Stimulated activated naive B cell treated with anti-CD40 and anti-IgM and Interleukin-4, amounts not matched to agents 10 μg/mL and 1 μg/mL and 100 μg/mL, for 72 hours (primary cell): ENCODE measurements around the gene FASLG.

Experiments
- ATAC-seq, 2 donors: fragments of 150-1000 bp; cut with Tn5 transposase; replicated peaks; 2 replicates each; pipeline ENCODE4 v1.10.0; 2021; ENCODE audit warnings: moderate library complexity in 1 of 2
- DNase-seq: peaks from one replicate; pipeline ENCODE4 v3.0.0; 2021
- H3K27ac Mint-ChIP-seq: one replicate; pipeline ENCODE4 v1.8.0; 2022; ENCODE audit warnings: mild to moderate bottlenecking, mixed read lengths
- H3K27me3 Mint-ChIP-seq, 2 donors: one replicate each; pipeline ENCODE4 v1.8.0; 2022; ENCODE audit warnings: mixed read lengths in 2 of 2
- H3K36me3 Mint-ChIP-seq, 2 donors: one replicate each; pipeline ENCODE4 v1.8.0; 2022; ENCODE audit warnings: mixed read lengths in 2 of 2, mild to moderate bottlenecking in 1 of 2
- H3K4me1 Mint-ChIP-seq, 2 donors: one replicate each; pipeline ENCODE4 v1.8.0; 2022; ENCODE audit warnings: mixed read lengths in 2 of 2, mild to moderate bottlenecking in 1 of 2
- H3K4me3 Mint-ChIP-seq, 2 donors: one replicate each; pipeline ENCODE4 v1.8.0; 2022; ENCODE audit warnings: mild to moderate bottlenecking in 2 of 2, mixed read lengths in 2 of 2, moderate library complexity in 1 of 2
- H3K9me3 Mint-ChIP-seq, 2 donors: one replicate each; pipeline ENCODE4 v1.8.0; 2022; ENCODE audit warnings: mixed read lengths in 2 of 2, mild to moderate bottlenecking in 1 of 2

Gene FASLG

DNA sequence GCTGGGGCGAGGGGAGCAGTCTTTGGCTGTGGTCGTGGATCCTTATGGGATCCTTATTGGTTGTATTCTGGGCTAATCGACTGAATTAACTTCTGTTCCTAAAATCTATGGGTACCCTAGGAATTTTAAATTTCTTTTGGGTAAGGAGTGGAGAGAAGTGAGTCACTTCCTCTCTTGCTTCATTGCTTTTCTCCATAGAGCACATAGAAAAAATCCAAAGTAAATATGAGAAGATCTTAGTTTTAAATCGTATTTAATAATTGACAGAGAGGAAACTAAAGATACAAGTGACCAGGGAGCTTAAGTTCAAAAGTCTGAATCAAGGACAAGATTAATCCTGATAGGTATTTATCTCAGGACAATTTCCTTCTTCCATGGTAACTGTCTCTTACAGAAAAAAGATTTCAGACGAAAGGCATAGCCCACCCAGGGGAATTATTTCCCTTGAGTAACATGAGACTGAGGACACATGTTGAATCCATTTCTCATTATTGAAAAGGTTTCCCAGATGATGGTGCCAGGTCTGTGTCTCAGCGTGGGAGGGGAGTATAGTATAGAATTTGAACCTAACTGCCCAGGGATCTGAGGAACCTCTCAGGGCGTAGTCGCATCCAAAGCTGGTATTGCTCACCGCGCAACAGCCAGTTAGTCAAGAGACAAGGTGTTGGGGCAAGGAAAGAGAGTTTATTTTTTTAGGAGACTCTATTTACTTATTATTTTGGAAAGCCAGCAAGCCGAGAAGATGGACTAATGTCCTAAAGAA, 28.7 kb upstream of the FASLG start:
- Mint-ChIP-seq H3K27me3 (no peaks in the 10 kb centered on the region), H3K9me3 (peaks cover 0 to 2% of the 10 kb centered on the region in 2 donors), H3K4me1 (peaks cover 0 to 2% of the 10 kb centered on the region in 2 donors), H3K4me3 (no peak overlapping the region), H3K27ac (no peak overlapping the region), H3K36me3 (no peaks in the 10 kb centered on the region)
- no peak for ATAC-seq
- DNase-seq = no peak

DNA sequence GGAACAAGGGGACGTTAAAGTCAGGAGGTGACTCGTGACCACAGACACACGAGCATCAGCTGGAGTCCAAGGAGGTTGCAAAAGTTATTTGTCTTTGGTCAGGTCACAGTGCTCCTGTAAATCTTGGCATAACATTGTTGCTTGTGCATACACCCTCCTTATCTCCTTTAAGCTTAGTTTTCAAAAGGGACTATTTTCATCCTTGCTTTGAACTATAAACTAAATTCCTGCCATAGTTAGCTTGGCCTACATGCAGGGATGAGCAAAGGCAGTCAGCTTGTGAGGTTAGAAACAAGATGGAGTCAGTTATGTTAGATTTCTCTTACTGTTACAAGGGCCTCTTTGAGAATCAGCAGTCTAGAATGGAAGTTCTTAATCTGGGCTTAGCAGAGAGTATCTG, 28.0 kb upstream of the FASLG start:
- Mint-ChIP-seq H3K36me3 (no peaks in the 10 kb centered on the region), H3K27me3 (no peaks in the 10 kb centered on the region), H3K27ac (no peak overlapping the region), H3K4me1 (peaks cover 0 to 2% of the 10 kb centered on the region in 2 donors), H3K4me3 (no peak overlapping the region), H3K9me3 (peaks cover 0 to 2% of the 10 kb centered on the region in 2 donors)
- DNase-seq (no peak), ATAC-seq (no peak)

DNA sequence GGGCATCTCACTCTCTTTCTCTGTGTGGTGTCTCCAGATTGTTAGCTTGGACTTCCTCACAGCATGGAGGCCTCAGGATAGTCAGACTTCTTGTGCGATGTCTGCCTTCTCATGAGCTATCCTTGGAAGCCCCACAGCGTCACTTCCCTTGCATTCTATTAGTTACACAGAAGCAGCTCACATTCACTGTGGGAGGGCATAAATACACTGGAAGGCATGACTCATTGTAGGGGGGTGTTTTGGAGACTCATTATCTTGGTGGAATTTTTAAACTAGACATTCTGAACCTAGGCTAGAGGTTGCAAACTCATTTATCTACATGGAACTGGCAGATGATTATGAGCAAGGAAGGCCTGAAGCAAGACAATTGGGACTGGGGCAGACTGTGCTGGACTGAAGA, 21.4 kb upstream of the FASLG start:
- no peak overlapping the region for H3K4me3 Mint-ChIP-seq
- H3K4me1 Mint-ChIP-seq = peaks cover 18 to 27% of the 10 kb centered on the region in 2 donors
- no peaks in the 10 kb centered on the region for H3K36me3 Mint-ChIP-seq
- DNase-seq (no peak), ATAC-seq (peak; percentile 59 to 71)
- H3K27ac Mint-ChIP-seq = no peak overlapping the region
- no peaks in the 10 kb centered on the region for H3K27me3 Mint-ChIP-seq
- H3K9me3 Mint-ChIP-seq = peaks cover 0 to 3% of the 10 kb centered on the region in 2 donors

DNA sequence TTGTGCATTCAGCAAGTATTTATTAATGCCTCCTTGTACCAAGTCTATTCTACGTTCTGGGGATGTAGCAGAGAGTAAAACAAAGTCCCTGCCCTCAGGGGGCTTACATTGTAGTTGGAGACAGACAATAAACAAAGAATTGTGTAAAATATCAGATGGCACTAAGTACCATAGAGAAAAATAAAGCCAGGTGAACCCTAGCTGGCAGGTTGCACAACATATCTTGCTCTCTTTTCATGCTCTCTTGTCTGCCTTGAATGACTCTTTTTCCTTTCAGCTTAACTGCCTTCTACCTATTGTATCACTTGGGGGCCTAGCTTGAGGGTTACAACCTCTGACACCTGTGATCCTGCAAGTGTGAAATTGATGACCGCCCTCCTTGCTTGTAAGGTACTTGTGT, 20.7 kb upstream of the FASLG start:
- Mint-ChIP-seq H3K4me1 (peaks cover 22 to 31% of the 10 kb centered on the region in 2 donors), H3K36me3 (no peaks in the 10 kb centered on the region), H3K4me3 (no peak overlapping the region), H3K27me3 (no peaks in the 10 kb centered on the region), H3K9me3 (peaks cover 0 to 3% of the 10 kb centered on the region in 2 donors), H3K27ac (no peak overlapping the region)
- no peak for ATAC-seq
- no peak for DNase-seq

DNA sequence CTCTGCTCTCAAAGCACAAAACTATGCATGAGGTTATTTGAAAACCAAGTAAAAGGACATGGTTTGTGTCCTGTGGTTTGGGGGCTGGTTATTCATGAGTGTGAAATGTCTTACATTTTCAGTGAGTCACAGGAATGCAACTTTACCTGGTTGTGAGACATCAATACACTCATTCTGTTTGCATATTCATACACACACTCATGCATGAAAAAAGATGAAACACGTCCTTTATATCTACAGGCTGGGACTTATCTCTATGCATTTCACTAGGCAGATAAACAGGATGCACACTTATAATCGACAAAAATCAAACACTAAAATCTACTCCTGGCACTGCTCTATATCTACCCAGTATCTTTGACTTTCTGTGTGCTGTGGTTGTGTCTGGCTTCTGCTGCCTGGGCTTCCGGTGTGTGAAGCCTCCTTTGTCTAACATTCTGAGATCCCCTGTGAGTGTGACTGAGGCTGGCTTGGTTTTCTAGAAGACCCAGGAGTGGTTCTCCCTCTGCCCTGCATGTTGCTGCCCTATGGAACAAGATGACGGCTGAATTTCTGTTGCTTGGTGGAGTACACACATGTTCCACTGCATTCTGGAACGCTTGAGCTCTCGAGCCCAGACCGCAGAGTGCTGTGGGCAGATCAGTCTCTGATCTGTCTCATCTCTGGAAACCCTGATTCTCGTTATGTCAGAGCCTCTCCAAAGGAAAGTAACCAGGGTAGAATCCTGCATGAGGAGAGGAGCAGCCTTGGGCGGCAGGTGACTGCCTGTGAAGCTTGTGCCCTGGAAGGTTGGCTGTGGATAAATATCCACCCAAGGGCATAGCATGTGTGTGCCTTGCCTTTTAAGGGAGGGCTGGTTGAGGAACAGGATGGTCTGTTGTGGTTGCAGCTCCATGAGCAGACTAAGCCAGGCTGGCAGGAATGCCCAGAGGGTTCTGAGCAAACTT, 19.7 kb upstream of the FASLG start:
- DNase-seq = peak; percentile 6
- H3K27me3 Mint-ChIP-seq = no peaks in the 10 kb centered on the region
- peaks cover 31 to 40% of the 10 kb centered on the region in 2 donors for H3K4me1 Mint-ChIP-seq
- ATAC-seq = peak; percentile 51 to 59
- H3K9me3 Mint-ChIP-seq = peaks cover 0 to 3% of the 10 kb centered on the region in 2 donors
- H3K27ac Mint-ChIP-seq = peak overlapping the region; percentile 48
- no peaks in the 10 kb centered on the region for H3K36me3 Mint-ChIP-seq
- peak overlapping the region in 1 of 2 donors; percentile 34 for H3K4me3 Mint-ChIP-seq

DNA sequence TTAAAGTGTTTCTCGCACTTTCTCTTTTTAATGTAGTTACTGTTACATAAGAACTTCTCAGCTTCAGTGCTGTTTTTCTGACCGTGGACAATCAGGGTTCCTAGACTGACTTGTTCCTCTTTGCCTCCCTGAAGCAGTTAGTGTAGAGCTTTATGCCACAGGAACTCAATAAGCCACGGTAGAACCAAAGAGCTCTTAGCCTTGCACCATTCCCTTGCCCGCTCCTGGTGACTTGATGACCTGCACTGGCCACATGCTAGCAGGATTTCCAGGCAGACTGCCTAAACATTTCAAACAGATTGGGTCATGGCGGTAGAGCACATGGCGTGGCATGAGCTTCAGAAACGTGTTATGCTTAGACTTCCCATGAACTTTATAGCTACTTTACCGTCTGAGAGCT, 18.8 kb upstream of the FASLG start:
- Mint-ChIP-seq H3K9me3 (peaks cover 0 to 3% of the 10 kb centered on the region in 2 donors), H3K4me1 (peaks cover 36 to 49% of the 10 kb centered on the region in 2 donors), H3K36me3 (no peaks in the 10 kb centered on the region), H3K27me3 (peaks cover 1 to 4% of the 10 kb centered on the region in 2 donors), H3K27ac (no peak overlapping the region), H3K4me3 (no peak overlapping the region)
- ATAC-seq (no peak), DNase-seq (no peak)

DNA sequence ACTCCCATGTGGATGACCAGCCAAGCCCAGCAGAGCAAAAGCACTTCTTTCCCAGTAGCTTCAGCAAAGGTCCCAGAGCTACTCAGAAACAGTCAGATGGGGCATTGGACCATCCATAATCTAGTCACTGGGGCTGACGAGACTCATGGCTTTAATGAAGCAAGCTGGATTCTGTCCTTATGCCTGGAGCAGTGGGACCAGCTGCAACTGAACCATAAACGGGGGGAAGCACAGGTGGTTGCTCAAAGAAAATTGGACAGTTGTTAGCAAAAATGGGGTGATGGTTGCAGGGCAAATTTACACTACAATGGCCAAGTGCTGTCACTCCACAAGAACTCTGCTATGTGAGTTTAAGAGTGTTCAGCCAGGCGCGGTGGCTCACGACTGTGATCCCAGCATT, 17.4 kb upstream of the FASLG start:
- H3K36me3 Mint-ChIP-seq = no peaks in the 10 kb centered on the region
- DNase-seq (no peak), ATAC-seq (no peak)
- H3K27me3 Mint-ChIP-seq = peaks cover 9 to 10% of the 10 kb centered on the region in 2 donors
- H3K9me3 Mint-ChIP-seq = peaks cover 0 to 3% of the 10 kb centered on the region in 2 donors
- H3K4me3 Mint-ChIP-seq = no peak overlapping the region
- peaks cover 40 to 58% of the 10 kb centered on the region in 2 donors for H3K4me1 Mint-ChIP-seq
- no peak overlapping the region for H3K27ac Mint-ChIP-seq

DNA sequence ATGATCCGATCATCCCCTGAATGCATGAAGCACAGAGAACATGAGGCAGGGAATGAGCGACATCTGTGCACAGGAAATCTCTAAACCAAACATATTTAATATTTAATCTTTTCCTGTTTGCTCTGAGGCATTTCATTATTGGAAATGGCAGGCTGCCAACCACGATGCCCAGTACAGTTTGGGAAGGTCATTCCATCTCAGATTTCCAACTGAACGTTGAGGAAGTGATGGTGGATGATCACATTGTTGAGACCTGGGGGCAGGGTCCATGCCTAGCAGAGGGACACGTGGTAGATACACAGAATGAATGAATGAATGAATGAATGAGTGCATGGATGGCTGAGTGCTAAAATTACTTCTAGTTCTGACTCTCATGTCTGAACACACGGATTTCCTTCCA, 15.9 kb upstream of the FASLG start:
- Mint-ChIP-seq H3K36me3 (no peaks in the 10 kb centered on the region), H3K4me1 (peaks cover 38 to 62% of the 10 kb centered on the region in 2 donors), H3K27ac (no peak overlapping the region), H3K27me3 (peaks cover 9 to 12% of the 10 kb centered on the region in 2 donors), H3K4me3 (no peak overlapping the region), H3K9me3 (peaks cover 0 to 1% of the 10 kb centered on the region in 2 donors)
- ATAC-seq (no peak), DNase-seq (no peak)

DNA sequence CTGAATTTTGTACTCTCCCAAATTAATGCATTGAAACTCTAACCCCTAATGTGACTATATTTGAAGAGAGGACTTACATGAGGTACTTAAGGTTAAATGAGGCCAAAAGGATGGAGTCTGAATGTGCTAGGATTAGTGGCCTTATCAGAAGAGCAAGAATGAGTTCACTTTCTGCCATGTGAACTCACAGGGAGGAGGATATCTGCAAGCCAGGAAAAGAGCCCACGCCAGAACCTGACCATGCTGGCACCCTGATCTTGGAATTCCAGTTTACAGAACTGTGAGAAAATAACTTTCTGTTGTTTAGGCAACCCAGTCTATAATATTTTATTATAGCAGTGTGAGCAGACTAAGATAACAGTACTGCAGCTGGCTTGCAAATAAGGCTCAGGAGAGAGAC, 12.2 kb upstream of the FASLG start:
- Mint-ChIP-seq H3K27me3 (peaks cover 9 to 17% of the 10 kb centered on the region in 2 donors), H3K4me3 (no peak overlapping the region), H3K27ac (no peak overlapping the region), H3K9me3 (no peaks in the 10 kb centered on the region), H3K4me1 (peaks cover 23 to 39% of the 10 kb centered on the region in 2 donors), H3K36me3 (peaks cover 0 to 2% of the 10 kb centered on the region in 2 donors)
- ATAC-seq (no peak), DNase-seq (no peak)

DNA sequence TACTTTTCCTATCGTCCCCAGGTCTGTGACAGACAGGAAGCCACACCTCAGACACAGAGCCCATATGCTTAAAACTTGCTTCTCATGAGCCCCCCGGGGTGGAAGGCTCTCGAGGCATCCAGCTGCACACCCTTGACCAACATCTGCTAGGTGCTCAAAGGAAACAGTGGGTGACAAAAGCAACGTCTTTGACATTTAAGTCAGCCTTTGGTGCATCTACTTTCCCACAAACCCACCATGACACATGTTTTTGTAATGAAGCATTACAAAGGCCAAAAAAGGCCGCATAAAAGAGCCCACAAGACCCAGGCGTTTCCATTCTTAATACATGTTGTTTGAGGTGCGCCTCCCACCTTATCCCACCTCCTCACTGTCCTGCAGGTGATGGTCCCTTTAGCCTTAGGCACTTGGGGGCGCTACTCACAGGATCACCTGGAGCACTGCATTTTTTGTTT, 11.8 kb upstream of the FASLG start:
- Mint-ChIP-seq H3K4me1 (peaks cover 23 to 39% of the 10 kb centered on the region in 2 donors), H3K36me3 (peaks cover 0 to 2% of the 10 kb centered on the region in 2 donors), H3K9me3 (no peaks in the 10 kb centered on the region), H3K27me3 (peaks cover 9 to 17% of the 10 kb centered on the region in 2 donors), H3K4me3 (no peak overlapping the region), H3K27ac (no peak overlapping the region)
- ATAC-seq (peak; percentile 53 to 70), DNase-seq (no peak)

DNA sequence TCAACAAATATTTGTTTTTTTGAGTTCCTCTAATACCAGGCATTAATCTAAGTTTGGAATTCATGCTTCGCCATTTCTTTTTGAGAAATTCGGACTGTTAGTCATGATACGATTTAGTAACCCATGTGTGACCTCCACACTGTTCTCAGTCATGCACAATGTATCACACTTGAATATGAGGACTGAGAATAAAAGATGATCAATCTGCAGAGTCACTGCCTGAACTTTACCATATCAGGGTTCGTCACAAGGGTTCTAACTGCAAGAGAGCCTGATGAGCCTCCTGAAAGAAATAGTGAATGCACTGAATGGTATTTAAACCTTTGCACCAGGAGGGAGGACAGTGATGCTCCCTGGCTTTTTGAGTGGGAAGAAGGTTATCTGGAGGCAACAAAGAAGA, 10.9 kb upstream of the FASLG start:
- ATAC-seq (no peak), DNase-seq (no peak)
- Mint-ChIP-seq H3K36me3 (peaks cover 0 to 2% of the 10 kb centered on the region in 2 donors), H3K27ac (no peak overlapping the region), H3K4me1 (peaks cover 23 to 37% of the 10 kb centered on the region in 2 donors), H3K27me3 (peaks cover 9 to 17% of the 10 kb centered on the region in 2 donors), H3K9me3 (no peaks in the 10 kb centered on the region), H3K4me3 (no peak overlapping the region)

DNA sequence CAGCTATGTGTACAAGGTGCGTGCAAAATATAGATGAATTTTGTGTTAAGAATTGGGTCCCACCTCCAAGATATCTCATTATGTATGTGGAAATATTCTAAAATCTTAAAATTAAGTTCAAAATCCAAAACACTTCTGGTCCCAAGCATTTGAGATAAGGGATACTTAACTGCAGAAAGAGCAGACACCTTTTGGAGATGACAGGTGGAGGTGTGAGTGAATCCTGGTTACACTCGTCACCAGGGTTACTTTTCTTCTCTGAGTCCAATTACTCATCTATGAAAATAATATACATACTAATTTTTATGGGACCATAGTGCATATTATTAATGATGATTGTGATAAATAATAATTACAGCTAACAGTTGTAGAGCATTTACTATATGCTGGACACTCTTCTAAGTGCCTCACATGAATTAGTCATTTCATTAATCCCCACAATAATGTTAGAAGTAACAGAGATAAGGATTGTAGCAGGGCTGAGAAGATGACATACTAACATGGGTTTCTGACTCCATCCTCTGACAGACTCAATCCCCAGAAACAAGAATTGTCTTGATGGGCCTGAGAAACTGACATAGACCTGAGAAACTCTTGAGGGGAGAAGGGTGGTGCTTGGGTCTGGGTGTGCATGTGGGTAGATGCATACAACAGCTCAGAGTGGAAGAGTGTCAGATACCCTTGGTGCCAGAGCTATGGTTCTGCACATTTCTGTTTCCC, 8.3 kb upstream of the FASLG start:
- Mint-ChIP-seq H3K27me3 (peaks cover 0 to 10% of the 10 kb centered on the region in 2 donors), H3K9me3 (no peaks in the 10 kb centered on the region), H3K27ac (no peak overlapping the region), H3K4me3 (no peak overlapping the region), H3K36me3 (peaks cover 0 to 2% of the 10 kb centered on the region in 2 donors), H3K4me1 (peaks cover 3 to 12% of the 10 kb centered on the region in 2 donors)
- DNase-seq = no peak
- ATAC-seq = no peak

DNA sequence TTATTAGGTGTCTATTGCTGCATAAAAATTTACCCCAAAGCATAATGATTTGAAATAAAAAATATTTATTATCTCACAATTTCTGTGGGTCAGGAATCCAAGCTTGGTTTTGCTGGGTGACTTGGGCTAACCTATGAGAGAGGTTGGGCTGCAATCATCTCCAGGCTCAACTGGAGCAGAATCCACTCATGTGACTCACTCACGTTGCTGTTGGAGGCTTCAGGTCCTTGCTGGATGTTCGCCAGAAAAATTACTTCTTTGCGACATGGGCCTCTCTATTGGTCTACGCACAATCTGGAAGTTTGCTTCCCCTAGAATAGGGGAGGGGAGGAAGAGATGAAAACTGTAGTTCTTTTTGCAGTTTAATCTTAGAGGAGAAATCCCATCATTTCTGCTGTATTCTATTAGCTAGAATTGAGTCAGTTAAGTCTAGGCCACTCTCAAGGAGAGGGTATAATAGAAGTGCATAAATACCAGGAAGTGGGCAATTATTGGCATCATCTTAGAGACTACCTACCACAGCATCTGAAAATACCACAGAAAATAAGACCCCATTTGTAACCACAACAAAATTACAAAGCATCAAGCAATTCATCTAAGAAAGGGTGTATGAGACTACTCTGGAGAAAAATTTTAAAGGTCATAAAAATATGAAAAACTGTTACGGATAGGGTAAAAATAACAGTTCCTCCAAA, 5.7 kb upstream of the FASLG start:
- Mint-ChIP-seq H3K9me3 (no peaks in the 10 kb centered on the region), H3K27me3 (peaks cover 5 to 10% of the 10 kb centered on the region in 2 donors), H3K27ac (no peak overlapping the region), H3K4me1 (no peaks in the 10 kb centered on the region), H3K4me3 (no peak overlapping the region), H3K36me3 (peaks cover 0 to under 1% of the 10 kb centered on the region in 2 donors)
- no peak for DNase-seq
- no peak for ATAC-seq
